Measurements from ENCODE around the gene FAM107A. TPM values are rescaled to one million over a fixed set of nuclear protein-coding genes. Genes with fewer than 3 reads are reported as not detected.
A peak's percentile ranks its signal among the peaks of the same experiment; 100 is the strongest.

The FAM107A gene
- polyA plus RNA-seq, 1 experiment = 0.11 TPM

- ChIA-PET CTCF (interaction anchor here (0.6 to 16.7 kb wide), 20 partner anchors 9 to 216 kb away, joined by 3 to 371 read pairs (median 5); no protein-coding TSS in a partner anchor), POLR2A (no interaction called here)
- Histone ChIP-seq H3K4me3 (ENCODE audit: low read depth, low read length) (no peak overlapping the region), H3K27me3 (ENCODE audit: control insufficient read depth, insufficient read depth, low read length) (no peaks in the 10 kb centered on the region), H3K36me3 (ENCODE audit: control insufficient read depth, insufficient read depth, low read length) (no peaks in the 10 kb centered on the region)
- no peak for DNase-seq (ENCODE audit: low read depth)
- peak; percentile 85 for TF ChIP-seq CTCF (IDR thresholded peaks at IDR 0.05; ENCODE audit: insufficient read depth, low read depth, low read length)
Measured at GRCh38 chr3:58568572-58569286, 8.5 kb downstream of the FAM107A start.

- ChIA-PET CTCF (interaction anchor here (1.3 to 16.7 kb wide), 5 partner anchors 12 to 73 kb away, joined by 4 to 371 read pairs (median 13); no protein-coding TSS in a partner anchor), POLR2A (no interaction called here)
- TF ChIP-seq CTCF (IDR thresholded peaks at IDR 0.05; ENCODE audit: insufficient read depth, low read depth, low read length) = no peak
- Histone ChIP-seq H3K27me3 (ENCODE audit: control insufficient read depth, insufficient read depth, low read length) (no peaks in the 10 kb centered on the region), H3K4me3 (ENCODE audit: low read depth, low read length) (no peak overlapping the region), H3K36me3 (ENCODE audit: control insufficient read depth, insufficient read depth, low read length) (no peaks in the 10 kb centered on the region)
- no peak for DNase-seq (ENCODE audit: low read depth)
Measured at GRCh38 chr3:58567251-58567515, 10.0 kb downstream of the FAM107A start.

GRCh38 chr3:58566398-58567250, 10.6 kb downstream of the FAM107A start:
- ChIA-PET CTCF (interaction anchor here (0.6 to 16.7 kb wide), 8 partner anchors 9 to 568 kb away, joined by 3 to 371 read pairs (median 6); partner anchors contain the start of genes HTD2 and RPP14), POLR2A (no interaction called here)
- Histone ChIP-seq H3K27me3 (ENCODE audit: control insufficient read depth, insufficient read depth, low read length) (no peaks in the 10 kb centered on the region), H3K4me3 (ENCODE audit: low read depth, low read length) (no peak overlapping the region), H3K36me3 (ENCODE audit: control insufficient read depth, insufficient read depth, low read length) (no peaks in the 10 kb centered on the region)
- no peak for TF ChIP-seq CTCF (IDR thresholded peaks at IDR 0.05; ENCODE audit: insufficient read depth, low read depth, low read length)
- DNase-seq (ENCODE audit: low read depth) = no peak

- Histone ChIP-seq H3K4me3 (ENCODE audit: low read depth, low read length) (no peak overlapping the region), H3K27me3 (ENCODE audit: control insufficient read depth, insufficient read depth, low read length) (no peaks in the 10 kb centered on the region), H3K36me3 (ENCODE audit: control insufficient read depth, insufficient read depth, low read length) (no peaks in the 10 kb centered on the region)
- CTCF ChIA-PET = interaction anchor here (0.8 to 16.7 kb wide), 7 partner anchors 10 to 260 kb away, joined by 3 to 371 read pairs (median 6); partner anchors contain the start of genes HTD2 and RPP14
- POLR2A ChIA-PET = no interaction called here
- no peak for TF ChIP-seq CTCF (IDR thresholded peaks at IDR 0.05; ENCODE audit: insufficient read depth, low read depth, low read length)
- DNase-seq (ENCODE audit: low read depth) = no peak
Measured at GRCh38 chr3:58565621-58566397, 11.4 kb downstream of the FAM107A start.

Data from BJ (cell line).